ENCODE data around the gene JMJD6. TPM values are rescaled to one million over a fixed set of nuclear protein-coding genes. Genes with fewer than 3 reads are reported as not detected.
"Not testable (repeated sequence)": the region's sequence is repeated elsewhere in the genome, so short reads cannot be mapped to it uniquely, and the experiment has no call there.

JMJD6 gene
- total RNA-seq, 2 donors from 2014 or later = 17.7 to 40.5 TPM

- H3K9me3 ChIP-seq = no peaks in the 10 kb centered on the region
- no peak for DNase-seq (ENCODE audit: low spot score)
- H3K36me3 ChIP-seq = no peaks in the 10 kb centered on the region
- intact Hi-C loops (cut with DNase I) = no loop called here
- no peaks in the 10 kb centered on the region for H3K4me1 ChIP-seq (replicated peaks)
- no peaks in the 10 kb centered on the region for H3K27me3 ChIP-seq (replicated peaks; ENCODE audit: insufficient read depth)
- 100% methylated on average over 1 of the region's 1 CpG for WGBS
- no peak overlapping the region for H3K27ac ChIP-seq
- H3K4me3 ChIP-seq = no peak overlapping the region
- TF ChIP-seq POLR2AphosphoS5 (IDR thresholded peaks at IDR 0.05) = no peak
- TF ChIP-seq POLR2A (IDR thresholded peaks at IDR 0.05) = no peak
- no peak for TF ChIP-seq CTCF (IDR thresholded peaks at IDR 0.05)
These were observed 22.3 kb upstream of the JMJD6 start for GRCh38 chr17:76748657-76749056.

- intact Hi-C loops (cut with DNase I) = no loop called here
- no peak overlapping the region for H3K27ac ChIP-seq
- H3K27me3 ChIP-seq (replicated peaks; ENCODE audit: insufficient read depth) = no peaks in the 10 kb centered on the region
- no peak for TF ChIP-seq POLR2AphosphoS5 (IDR thresholded peaks at IDR 0.05)
- no peak for TF ChIP-seq POLR2A (IDR thresholded peaks at IDR 0.05)
- no peak for TF ChIP-seq CTCF (IDR thresholded peaks at IDR 0.05)
- H3K4me3 ChIP-seq = no peak overlapping the region
- H3K9me3 ChIP-seq = no peaks in the 10 kb centered on the region
- H3K4me1 ChIP-seq (replicated peaks) = no peaks in the 10 kb centered on the region
- H3K36me3 ChIP-seq = no peaks in the 10 kb centered on the region
- no peak for DNase-seq (ENCODE audit: low spot score)
- 79% methylated on average over 9 of the region's 9 CpGs for WGBS
These were observed 21.4 kb upstream of the JMJD6 start for GRCh38 chr17:76747716-76748363.

GRCh38 chr17:76745785-76746184 is 19.4 kb upstream of the JMJD6 start:
- H3K4me1 ChIP-seq (replicated peaks); H3K4me3 ChIP-seq; DNase-seq (ENCODE audit: low spot score); H3K27ac ChIP-seq; H3K9me3 ChIP-seq; H3K36me3 ChIP-seq; H3K27me3 ChIP-seq (replicated peaks; ENCODE audit: insufficient read depth); intact Hi-C loops (cut with DNase I): not testable (repeated sequence)
- WGBS = 96% methylated on average over 6 of the region's 6 CpGs

- WGBS = 100% methylated on average over 2 of the region's 2 CpGs
- Histone ChIP-seq H3K27me3 (replicated peaks; ENCODE audit: insufficient read depth) (no peaks in the 10 kb centered on the region), H3K9me3 (no peaks in the 10 kb centered on the region), H3K4me1 (replicated peaks) (no peaks in the 10 kb centered on the region), H3K36me3 (no peaks in the 10 kb centered on the region), H3K27ac (no peak overlapping the region), H3K4me3 (no peak overlapping the region)
- no peak for TF ChIP-seq POLR2A (IDR thresholded peaks at IDR 0.05)
- no peak for TF ChIP-seq POLR2AphosphoS5 (IDR thresholded peaks at IDR 0.05)
- no peak for TF ChIP-seq CTCF (IDR thresholded peaks at IDR 0.05)
- no peak for DNase-seq (ENCODE audit: low spot score)
- intact Hi-C loops (cut with DNase I) = no loop called here
These were observed 18.3 kb upstream of the JMJD6 start for GRCh38 chr17:76744747-76745146.

GRCh38 chr17:76742958-76743357 is 16.6 kb upstream of the JMJD6 start:
- no peak for TF ChIP-seq POLR2AphosphoS5 (IDR thresholded peaks at IDR 0.05)
- no peak for TF ChIP-seq CTCF (IDR thresholded peaks at IDR 0.05)
- TF ChIP-seq POLR2A (IDR thresholded peaks at IDR 0.05) = no peak
- no peaks in the 10 kb centered on the region for H3K27me3 ChIP-seq (replicated peaks; ENCODE audit: insufficient read depth)
- intact Hi-C loops (cut with DNase I) = no loop called here
- H3K4me3 ChIP-seq = no peak overlapping the region
- no peak overlapping the region for H3K27ac ChIP-seq
- DNase-seq (ENCODE audit: low spot score) = no peak
- H3K9me3 ChIP-seq = no peaks in the 10 kb centered on the region
- peaks cover 4% of the 10 kb centered on the region for H3K4me1 ChIP-seq (replicated peaks)
- H3K36me3 ChIP-seq = no peaks in the 10 kb centered on the region
